GM18505 (cell line): Measurements from ENCODE around the gene NOTCH2NLA.
"Not testable (repeated sequence)": the region's sequence is repeated elsewhere in the genome, so short reads cannot be mapped to it uniquely, and the experiment has no call there.

ENCODE experiments used
- ATAC-seq: cut with Tn5 transposase; IDR thresholded peaks from one replicate; pipeline ENCODE4 v1.9.1; 2021; ENCODE audit not compliant: unreplicated experiment

Gene NOTCH2NLA

GRCh38 chr1:146174531-146174930 is 54.3 kb downstream of the NOTCH2NLA start:
- ATAC-seq, result not testable (repeated sequence)

- ATAC-seq, result not testable (repeated sequence)
Measured at GRCh38 chr1:146167740-146168139, 61.1 kb downstream of the NOTCH2NLA start.

- not testable (repeated sequence) for ATAC-seq
Measured at GRCh38 chr1:146167273-146167672, 61.5 kb downstream of the NOTCH2NLA start.

GRCh38 chr1:146144465-146144864 is 84.4 kb downstream of the NOTCH2NLA start, which contains the start of gene NBPF10:
NBPF10 (minus strand) TSS chr1:146144804; CDS start chr1:146144769, 35 bp downstream.
- not testable (repeated sequence) for ATAC-seq
